CD4-positive, alpha-beta memory T cell (primary cell): ENCODE data around the gene EPM2A. TPM values are rescaled to one million over a fixed set of nuclear protein-coding genes. Genes with fewer than 3 reads are reported as not detected.

Experiments used
- polyA plus RNA-seq, 2 donors: library from polyadenylated mRNA; unstranded; fragments of 300-500 nt; fragmentation: Illumina TruSeq; gene quantifications; one replicate each; pipeline ENCODE4 v1.2.3, GENCODE V29; 2021
- total RNA-seq, 2 experiments: library from RNA; stranded (reverse); gene quantifications; one replicate each; pipeline ENCODE4 v1.2.3, GENCODE V29; 2021

Gene EPM2A
- total and polyA plus RNA-seq, 4 experiments from 2014 or later = 2.6 to 15.1 (median 9.3) TPM

Other genes starting within 250 kb of the EPM2A start
- gene FBXO30, start 79.3 kb upstream of the EPM2A start, total RNA-seq = 1 to 10 TPM; 7.5 to 8.0 TPM
- 1 to 10 TPM; 1.4 to 1.9 TPM for gene FBXO30, start 79.3 kb upstream of the EPM2A start, polyA plus RNA-seq
- gene SHPRH, start 228.8 kb upstream of the EPM2A start, total RNA-seq = 10 to 100 TPM; 37.5 to 38.8 TPM
- 1 to 10 TPM; 6.7 to 7.5 TPM for gene SHPRH, start 228.8 kb upstream of the EPM2A start, polyA plus RNA-seq